SH-SY5Y (cell line): Measurements from ENCODE around the gene PREX1.

Experiments used
- GATA2 ChIP-seq: IDR thresholded peaks from 2 replicates; pipeline ENCODE4 v1.6.1; 2011; ENCODE audit warnings: mild to moderate bottlenecking, low read depth, low read length
- GATA3 ChIP-seq: IDR thresholded peaks from 2 replicates; pipeline ENCODE4 v1.6.1; 2011; ENCODE audit warnings: low read depth, mild to moderate bottlenecking, low read length, moderate library complexity

The PREX1 gene

DNA sequence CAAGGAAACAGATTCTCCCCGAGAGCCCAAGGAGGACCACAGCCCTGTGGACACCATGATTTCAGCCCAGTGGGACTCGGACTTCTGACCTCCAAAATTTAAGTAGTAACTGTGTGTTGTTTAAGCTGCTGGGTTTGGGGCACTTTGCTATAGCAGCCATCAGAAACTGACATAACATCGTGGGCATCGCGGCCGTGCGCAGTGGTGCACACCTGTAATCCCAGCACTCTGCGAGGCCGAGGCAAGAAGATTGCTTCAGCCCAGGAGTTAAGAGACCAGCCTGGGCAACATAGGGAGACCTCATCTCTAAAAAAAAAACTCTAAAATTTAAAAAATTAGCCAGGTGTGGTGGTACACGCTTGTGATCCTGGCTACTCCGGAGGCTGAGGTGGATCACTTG, 175.8 kb downstream of the PREX1 start:
- no peak for TF ChIP-seq GATA2
- TF ChIP-seq GATA3: no peak

DNA sequence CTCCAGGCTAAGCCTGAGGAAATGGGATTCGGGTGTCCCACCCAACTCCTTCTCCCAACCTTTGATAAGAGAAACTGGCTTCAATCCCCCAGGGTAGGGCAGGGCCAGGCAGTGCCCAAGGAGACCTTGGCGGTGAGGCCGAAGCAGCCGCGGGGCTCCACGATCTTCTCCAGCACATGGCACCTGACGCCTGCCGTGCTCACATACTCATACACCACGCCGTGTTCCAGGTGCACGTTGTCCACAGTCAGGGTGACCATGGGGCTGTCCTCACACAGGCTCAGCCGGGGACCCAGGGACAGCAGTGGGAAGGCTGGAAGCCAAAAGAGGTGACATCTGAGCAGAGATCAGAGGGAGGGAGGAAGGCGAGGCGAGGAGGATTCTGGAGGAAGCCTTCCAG, 176.5 kb downstream of the PREX1 start:
- TF ChIP-seq GATA3 (no peak), GATA2 (no peak)

DNA sequence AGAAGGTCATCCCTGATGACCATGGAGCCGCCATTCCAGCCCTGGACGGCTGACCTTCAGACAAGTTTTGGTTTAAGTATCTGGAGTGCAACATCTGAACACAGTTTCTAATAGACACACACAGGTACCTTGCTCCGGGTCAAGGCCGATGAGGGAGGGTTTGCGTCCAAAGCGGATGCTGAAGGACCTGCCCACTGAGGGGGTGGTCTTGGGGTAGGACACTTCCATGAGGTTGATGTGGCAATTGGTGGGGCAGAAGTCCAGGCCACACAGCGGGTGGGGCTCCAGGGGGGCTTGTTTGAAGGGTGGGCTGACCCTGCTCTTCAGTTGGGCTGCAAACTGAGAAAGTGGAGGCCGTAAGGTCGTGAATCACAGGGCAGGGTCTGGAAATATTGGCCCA, 177.9 kb downstream of the PREX1 start:
- TF ChIP-seq GATA3 (no peak), GATA2 (no peak)

DNA sequence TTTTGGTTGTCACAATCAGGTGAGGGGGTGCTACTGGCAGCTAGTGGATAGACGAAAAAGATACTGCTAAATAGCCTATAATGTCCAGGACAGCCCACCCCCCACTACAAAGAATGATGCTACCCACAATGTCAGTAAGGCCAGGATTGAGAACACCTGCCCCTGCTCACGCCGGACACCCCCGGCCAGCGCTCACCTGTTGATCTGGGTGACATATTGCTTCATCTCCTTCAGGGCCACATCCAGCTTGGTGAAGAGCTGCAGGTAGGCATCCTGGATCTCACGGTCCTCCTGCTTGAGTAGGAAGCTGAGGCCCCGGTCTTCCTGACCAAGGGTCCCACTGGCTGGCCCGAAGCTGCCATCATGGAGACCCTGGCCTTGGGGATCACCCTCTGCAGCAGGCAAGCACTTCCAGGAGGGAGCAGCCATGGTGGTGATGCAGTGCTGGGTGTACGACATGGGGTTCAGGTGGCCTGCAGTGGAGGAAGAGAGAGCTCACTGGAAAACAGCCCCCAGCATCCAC, 178.6 kb downstream of the PREX1 start:
- TF ChIP-seq GATA2 (no peak), GATA3 (no peak)

DNA sequence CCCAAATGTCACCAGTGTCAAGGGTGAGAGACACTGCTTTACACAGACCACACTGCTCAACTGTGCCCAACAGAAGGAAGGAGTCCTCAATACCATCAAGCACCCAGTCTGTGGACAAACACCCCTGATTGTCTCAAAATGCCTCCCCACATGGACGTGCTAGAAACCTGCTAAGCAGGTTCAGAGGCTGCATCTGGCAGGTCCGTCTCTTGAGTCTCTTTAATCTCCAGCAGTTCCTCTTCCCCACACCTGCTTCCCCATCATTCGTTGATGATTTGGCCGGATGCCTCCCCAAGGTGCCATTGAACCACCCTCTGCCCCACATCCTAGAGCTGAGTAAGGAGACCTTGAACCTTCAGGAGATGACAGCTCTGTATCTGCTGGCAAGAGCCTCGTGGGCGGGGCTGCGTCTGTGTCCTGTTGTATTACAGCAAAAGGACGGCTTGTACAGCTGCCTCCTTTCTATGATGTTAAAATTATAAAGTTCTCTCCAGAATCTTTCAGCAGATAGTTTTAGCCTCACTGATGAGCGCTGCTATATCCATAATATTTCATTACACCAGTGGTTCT, 179.2 kb downstream of the PREX1 start:
- no peak for TF ChIP-seq GATA3
- TF ChIP-seq GATA2: no peak

DNA sequence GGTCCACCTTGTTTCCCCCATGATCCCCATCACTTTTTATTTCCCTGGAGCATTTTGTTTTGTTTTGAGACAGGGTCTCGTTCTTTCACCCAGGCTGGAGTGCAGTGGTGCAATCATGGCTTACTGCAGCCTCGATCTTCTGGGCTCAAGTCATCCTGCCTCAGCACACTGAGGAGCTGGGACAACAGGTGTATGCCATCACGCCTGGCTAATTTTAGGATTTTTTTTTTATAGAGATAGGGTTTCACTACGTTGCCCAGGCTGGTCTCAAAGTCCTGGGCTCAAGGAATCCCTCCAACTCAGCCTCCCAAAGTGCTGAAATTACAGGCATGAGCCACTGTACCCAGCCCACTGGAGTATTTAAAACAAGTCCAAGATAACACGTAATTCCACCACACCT, 179.9 kb downstream of the PREX1 start:
- no peak for TF ChIP-seq GATA3
- no peak for TF ChIP-seq GATA2

DNA sequence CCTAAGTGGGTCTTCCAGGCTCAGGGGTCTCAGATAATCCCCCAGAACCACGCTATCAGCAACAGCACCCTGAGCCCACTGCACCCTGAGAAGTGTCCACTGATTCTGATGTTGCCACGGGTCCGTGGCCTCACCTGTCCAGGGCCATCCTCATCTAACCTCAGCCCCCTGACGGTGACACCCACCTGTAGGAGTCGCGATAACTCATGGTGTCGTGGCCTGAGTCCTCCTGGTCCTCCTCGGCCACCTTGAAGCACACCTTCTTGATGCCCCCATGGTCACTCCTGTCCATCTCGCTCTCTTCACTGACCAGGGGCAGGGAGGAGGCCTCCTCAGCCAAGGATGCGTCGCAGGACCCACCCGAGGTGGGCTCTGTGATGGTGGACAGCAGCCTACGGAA, 182.1 kb downstream of the PREX1 start:
- TF ChIP-seq GATA2 (no peak), GATA3 (no peak)

DNA sequence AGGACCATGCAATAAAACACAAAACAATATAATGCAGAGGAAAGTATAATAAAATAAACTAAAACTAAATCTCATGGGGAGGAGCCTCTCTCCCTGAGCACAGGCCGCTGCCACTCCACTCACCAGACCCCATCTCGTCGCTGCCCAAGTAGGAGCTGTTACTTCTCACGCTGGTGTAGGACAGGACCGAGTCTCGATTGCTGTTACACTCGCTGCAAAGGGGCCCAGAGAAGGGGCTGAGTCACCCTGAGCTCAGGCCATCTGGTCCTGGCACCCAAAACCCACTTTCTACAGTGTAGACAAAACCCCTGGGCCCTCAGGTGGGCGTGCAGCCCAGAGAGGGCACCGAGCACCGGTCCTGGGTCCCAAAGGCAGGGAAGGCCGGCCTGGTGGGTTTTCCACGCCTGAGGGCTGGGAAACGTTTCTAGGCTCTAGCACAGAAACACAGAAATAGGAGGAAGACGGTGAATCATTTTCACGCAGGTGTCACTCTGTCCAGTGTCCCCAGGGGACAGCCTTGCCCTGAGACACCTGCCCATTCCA, 183.4 kb downstream of the PREX1 start:
- no peak for TF ChIP-seq GATA3
- TF ChIP-seq GATA2: no peak

DNA sequence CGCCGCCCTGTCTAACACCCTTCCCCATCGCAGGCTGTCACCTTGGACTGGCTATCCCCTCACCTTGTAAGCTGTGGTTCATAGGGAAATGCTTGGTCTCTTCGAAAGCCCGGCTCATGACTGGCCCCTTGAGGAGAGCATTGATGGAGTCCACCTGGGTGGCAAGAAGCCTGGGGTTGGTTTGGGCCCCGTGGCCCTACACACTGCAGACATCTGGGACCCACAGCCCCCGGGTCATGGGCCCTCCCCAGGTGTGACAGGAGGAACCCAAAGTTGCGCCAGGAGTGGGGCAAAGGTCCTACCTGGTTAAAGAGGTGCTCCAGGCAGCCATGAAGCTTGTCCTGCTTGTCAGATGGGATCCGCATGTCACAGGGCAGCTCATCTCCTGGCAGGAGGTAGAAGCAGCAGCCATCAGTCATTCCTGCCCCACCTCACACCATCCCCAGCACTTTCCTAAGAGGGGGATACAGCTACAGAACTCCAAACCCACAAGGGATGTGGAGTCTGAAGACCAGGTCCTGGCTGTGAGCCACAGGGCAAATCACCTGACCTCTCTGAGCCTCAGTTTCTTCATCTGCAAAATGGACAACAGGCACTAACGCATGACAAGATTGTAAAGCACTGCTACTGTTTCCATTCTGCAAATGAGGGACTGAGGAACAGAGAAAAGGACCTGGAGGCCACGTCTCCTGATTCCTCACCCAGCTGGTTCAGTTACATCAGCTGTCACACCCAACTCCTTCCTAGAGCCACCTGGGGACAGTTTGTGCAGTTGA, 185.5 kb downstream of the PREX1 start:
- TF ChIP-seq GATA2: no peak
- no peak for TF ChIP-seq GATA3

DNA sequence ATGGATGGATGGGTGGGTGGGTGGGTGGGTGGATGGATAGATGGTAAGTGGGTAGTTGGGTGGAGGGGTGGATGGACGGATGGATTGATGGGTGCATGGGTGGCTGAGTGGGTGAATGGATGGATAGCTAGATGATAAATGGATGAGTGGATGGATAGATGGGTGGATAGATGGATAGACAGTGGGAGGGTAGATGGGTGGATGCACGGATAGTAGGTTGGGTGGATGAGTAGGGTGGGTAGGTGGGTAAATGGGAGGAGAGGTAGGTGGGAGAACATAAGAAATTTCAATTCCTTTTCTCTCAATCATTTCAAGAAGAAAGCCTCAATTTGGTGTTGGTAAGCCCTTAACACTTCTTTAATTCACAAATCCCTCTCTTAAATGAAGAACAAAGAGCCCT, 186.9 kb downstream of the PREX1 start:
- no peak for TF ChIP-seq GATA3
- TF ChIP-seq GATA2: no peak

DNA sequence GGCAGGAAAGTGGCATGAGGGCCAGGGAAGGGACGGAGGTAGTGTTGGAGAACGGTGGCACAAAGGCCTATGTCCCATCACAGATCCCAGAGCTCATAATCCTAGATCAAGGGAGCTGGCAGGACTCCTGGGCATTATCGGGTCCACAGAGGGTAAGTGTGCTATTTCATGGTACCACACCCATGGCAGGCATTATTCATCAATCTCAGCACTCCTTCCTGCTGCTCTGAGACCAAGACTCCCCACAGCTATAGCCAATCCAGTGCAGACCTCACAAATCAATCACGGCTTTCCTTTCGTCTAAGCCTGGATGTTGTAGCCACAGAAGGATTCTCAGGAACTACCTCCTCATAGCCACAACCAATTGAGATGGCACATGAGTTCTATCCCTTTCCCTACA, 187.9 kb downstream of the PREX1 start:
- TF ChIP-seq GATA2: no peak
- no peak for TF ChIP-seq GATA3

DNA sequence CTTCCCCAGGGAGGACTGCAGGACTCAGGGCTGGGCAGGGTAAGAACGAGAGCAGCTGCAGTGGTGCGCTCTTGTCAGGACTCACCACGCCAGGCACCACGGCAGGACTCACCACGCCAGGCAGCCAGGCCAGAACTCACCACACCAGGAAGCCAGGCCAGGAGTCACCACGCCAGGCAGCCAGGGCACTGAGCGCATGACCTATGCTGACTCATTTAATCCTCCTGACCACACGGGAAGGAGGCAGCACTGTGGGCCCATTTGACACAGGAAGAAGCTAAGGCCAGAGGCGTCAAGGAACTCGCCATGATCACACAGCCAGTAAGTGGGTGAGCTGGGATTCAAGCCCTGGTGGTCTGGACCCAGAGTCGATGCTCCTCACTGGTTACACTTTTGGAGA, 189.3 kb downstream of the PREX1 start:
- no peak for TF ChIP-seq GATA3
- no peak for TF ChIP-seq GATA2

DNA sequence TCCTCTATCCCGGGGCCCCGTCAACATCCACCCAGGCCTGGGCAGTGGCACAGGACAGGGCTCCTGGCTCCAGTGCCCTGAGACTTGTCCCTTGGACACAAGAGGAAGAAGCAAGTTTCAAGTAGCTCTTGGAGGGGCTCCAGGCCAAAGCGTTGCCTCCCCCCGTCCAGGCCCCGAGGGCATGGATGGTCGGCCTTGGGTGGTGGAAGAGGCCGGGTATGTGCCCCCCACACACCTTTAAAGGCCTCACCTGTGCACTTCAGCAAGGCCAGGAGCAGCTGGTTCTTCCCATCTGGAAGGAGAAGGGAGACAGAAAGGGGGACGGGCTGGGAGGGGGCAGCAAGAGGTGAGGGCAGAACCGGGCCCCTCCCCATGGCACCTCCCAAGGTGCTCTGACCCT, 190.3 kb downstream of the PREX1 start:
- TF ChIP-seq GATA2 (no peak), GATA3 (no peak)

DNA sequence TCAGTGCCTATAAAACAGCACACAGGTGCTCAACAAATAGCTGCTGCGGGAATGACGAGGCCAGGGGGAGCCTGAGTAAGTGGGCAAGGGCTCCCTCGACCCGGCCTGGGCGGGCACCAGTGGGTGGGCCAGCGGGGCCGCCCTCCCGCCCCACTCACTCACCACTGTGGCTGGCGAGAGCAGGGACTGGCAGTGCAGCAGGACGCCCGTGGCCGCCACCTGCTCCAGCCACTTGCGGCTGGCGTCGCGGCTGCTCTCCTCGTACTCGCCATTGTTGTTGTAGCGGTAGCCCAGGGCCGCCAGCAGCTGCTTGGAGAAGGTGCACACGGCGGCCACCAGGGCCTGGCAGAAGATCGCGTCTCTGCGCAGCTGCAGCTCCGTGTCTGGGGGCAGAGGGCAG, 191.5 kb downstream of the PREX1 start:
- TF ChIP-seq GATA3 (no peak), GATA2 (no peak)

DNA sequence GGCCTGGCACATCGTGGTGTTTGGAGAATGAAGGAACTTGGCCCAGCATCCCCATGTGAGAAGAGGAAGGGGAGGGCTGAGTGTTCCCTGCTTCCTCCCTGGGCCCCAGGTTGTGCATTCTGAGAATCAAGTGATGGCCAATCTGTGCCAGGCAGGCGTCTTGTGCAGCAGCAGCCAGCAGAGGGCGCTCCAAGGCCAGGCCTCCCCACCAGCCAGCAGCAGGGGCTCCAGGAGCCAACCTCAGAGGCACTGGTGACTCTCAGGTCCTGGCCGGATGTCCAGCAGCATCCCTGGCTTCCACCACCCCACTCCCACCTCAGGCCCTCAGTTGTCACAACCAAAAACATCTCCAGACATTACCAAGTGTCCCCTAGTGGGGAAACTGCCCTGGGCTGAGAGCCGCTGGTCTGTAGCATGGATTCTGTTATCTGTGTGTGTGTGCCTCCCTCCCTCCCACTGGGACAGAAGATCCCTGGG, 192.0 kb downstream of the PREX1 start:
- TF ChIP-seq GATA3 (no peak), GATA2 (no peak)
